ENCODE measurements around the gene RFC1. TPM values are rescaled to one million over a fixed set of nuclear protein-coding genes. Genes with fewer than 3 reads are reported as not detected.

Gene RFC1
- total RNA-seq, 4 donors from 2014 or later = 17.2 to 30.6 (median 18.6) TPM

- Histone ChIP-seq H3K4me1 (peaks cover 0 to 9% (median 2%) of the 10 kb centered on the region in 4 donors), H3K9me3 (no peaks in the 10 kb centered on the region), H3K4me3 (no peak overlapping the region), H3K36me3 (peaks cover 0 to 12% (median 0%) of the 10 kb centered on the region in 4 donors), H3K27ac (no peak overlapping the region), H3K27me3 (no peaks in the 10 kb centered on the region)
- no peak for DNase-seq
- TF ChIP-seq POLR2A (IDR thresholded peaks at IDR 0.05) (no peak), EP300 (IDR thresholded peaks at IDR 0.05; ENCODE audit: low read depth) (no peak), POLR2AphosphoS5 (IDR thresholded peaks at IDR 0.05) (no peak), CTCF (IDR thresholded peaks at IDR 0.05) (no peak)
- WGBS, 2 donors (ENCODE audit: low coverage in 1 of 2) = 92 to 97% methylated on average over 2 of the region's 2 CpGs
- intact Hi-C loops (cut with DNase I; ENCODE audit: low total_unique reads) (no loop called here), in situ Hi-C loops (cut with MboI; ENCODE audit: low pct_ligation_motif_present in 1 of 4, low pct_unique_long_range_greater_than_20kb in 1 of 4, low sequenced_read_pairs in 3 of 4) (no loop called here)
Observed at GRCh38 chr4:39339968-39340367, 26.2 kb downstream of the RFC1 start.

- WGBS, 2 donors (ENCODE audit: low coverage in 1 of 2) = 86 to 96% methylated on average over 4 of the region's 4 CpGs
Observed at GRCh38 chr4:39337841-39338240, 28.3 kb downstream of the RFC1 start.

GRCh38 chr4:39335566-39335965 lies 30.6 kb downstream of the RFC1 start:
- Histone ChIP-seq H3K4me1 (no peaks in the 10 kb centered on the region), H3K9me3 (no peaks in the 10 kb centered on the region), H3K27me3 (no peaks in the 10 kb centered on the region), H3K36me3 (no peaks in the 10 kb centered on the region), H3K27ac (no peak overlapping the region), H3K4me3 (no peak overlapping the region)
- in situ Hi-C loops (cut with MboI; ENCODE audit: low pct_ligation_motif_present in 1 of 4, low pct_unique_long_range_greater_than_20kb in 1 of 4, low sequenced_read_pairs in 3 of 4) (no loop called here), intact Hi-C loops (cut with DNase I; ENCODE audit: low total_unique reads) (no loop called here)
- DNase-seq = no peak
- TF ChIP-seq POLR2A (IDR thresholded peaks at IDR 0.05) = no peak
- TF ChIP-seq CTCF (IDR thresholded peaks at IDR 0.05) = no peak
- no peak for TF ChIP-seq EP300 (IDR thresholded peaks at IDR 0.05; ENCODE audit: low read depth)
- TF ChIP-seq POLR2AphosphoS5 (IDR thresholded peaks at IDR 0.05) = no peak
- WGBS, 2 donors (ENCODE audit: low coverage in 1 of 2) = 87% methylated on average over 4 of the region's 4 CpGs

More at GRCh38 chr4:39337841-39338240, 28.3 kb downstream of the RFC1 start:
- intact Hi-C loops (cut with DNase I; ENCODE audit: low total_unique reads) = no loop called here
- Histone ChIP-seq H3K36me3 (peaks cover 0 to 6% (median 0%) of the 10 kb centered on the region in 4 donors), H3K27ac (no peak overlapping the region), H3K4me1 (no peaks in the 10 kb centered on the region), H3K4me3 (no peak overlapping the region), H3K9me3 (no peaks in the 10 kb centered on the region), H3K27me3 (no peaks in the 10 kb centered on the region)
- no peak for DNase-seq
- in situ Hi-C loops (cut with MboI; ENCODE audit: low pct_ligation_motif_present in 1 of 4, low pct_unique_long_range_greater_than_20kb in 1 of 4, low sequenced_read_pairs in 3 of 4) = no loop called here
- TF ChIP-seq CTCF (IDR thresholded peaks at IDR 0.05) (no peak), POLR2A (IDR thresholded peaks at IDR 0.05) (no peak), EP300 (IDR thresholded peaks at IDR 0.05; ENCODE audit: low read depth) (no peak), POLR2AphosphoS5 (IDR thresholded peaks at IDR 0.05) (no peak)

- no peak overlapping the region for H3K27ac ChIP-seq
- H3K4me1 ChIP-seq = no peaks in the 10 kb centered on the region
- H3K4me3 ChIP-seq = no peak overlapping the region
- no peaks in the 10 kb centered on the region for H3K27me3 ChIP-seq
- DNase-seq = no peak
- H3K9me3 ChIP-seq = no peaks in the 10 kb centered on the region
- TF ChIP-seq CTCF (IDR thresholded peaks at IDR 0.05) = no peak
- no peak for TF ChIP-seq POLR2AphosphoS5 (IDR thresholded peaks at IDR 0.05)
- no peak for TF ChIP-seq POLR2A (IDR thresholded peaks at IDR 0.05)
- no peak for TF ChIP-seq EP300 (IDR thresholded peaks at IDR 0.05; ENCODE audit: low read depth)
- intact Hi-C loops (cut with DNase I; ENCODE audit: low total_unique reads) = no loop called here
- in situ Hi-C loops (cut with MboI; ENCODE audit: low pct_ligation_motif_present in 1 of 4, low pct_unique_long_range_greater_than_20kb in 1 of 4, low sequenced_read_pairs in 3 of 4) = no loop called here
- H3K36me3 ChIP-seq = peaks cover 0 to 8% (median under 1%) of the 10 kb centered on the region in 4 donors
- WGBS, 2 donors (ENCODE audit: low coverage in 1 of 2) = 77 to 86% methylated on average over 2 of the region's 2 CpGs
Observed at GRCh38 chr4:39331191-39331590, 35.0 kb downstream of the RFC1 start.
